ENCODE measurements around the gene ZFP64. TPM values are rescaled to one million over a fixed set of nuclear protein-coding genes. Genes with fewer than 3 reads are reported as not detected.

Gene ZFP64
- total and polyA plus RNA-seq, 2 donors (not counting 3 experiments of a cell fraction or from before 2014, with no cell fraction given): 31.7 to 35.4 TPM

GRCh38 chr20:52127309-52127708, 64.3 kb downstream of the ZFP64 start:
- POLR2A ChIA-PET: no interaction called here
- Histone ChIP-seq H3K4me3 (replicated peaks in 1 of 3; ENCODE audit: insufficient read depth in 1 of 3, low read depth in 1 of 3, low read length in 3 of 3) (no peak overlapping the region), H3K36me3 (ENCODE audit: control insufficient read depth in 2 of 2, extremely low read depth in 1 of 2, insufficient read depth in 2 of 2, low read length in 2 of 2) (no peaks in the 10 kb centered on the region), H3K9ac (replicated peaks; ENCODE audit: extremely low read depth, insufficient read depth, low read length) (no peak overlapping the region), H2AFZ (ENCODE audit: low read depth, low read length) (no peak overlapping the region), H3K79me2 (ENCODE audit: control insufficient read depth, insufficient read depth, low read length) (no peaks in the 10 kb centered on the region), H4K20me1 (replicated peaks; ENCODE audit: control insufficient read depth, extremely low read depth, insufficient read depth, low read length) (no peaks in the 10 kb centered on the region), H3K27ac (ENCODE audit: insufficient read depth, low read depth, low read length) (no peak overlapping the region), H3K4me1 (ENCODE audit: control insufficient read depth, extremely low read depth, insufficient read depth, low read length) (no peaks in the 10 kb centered on the region), H3K9me1 (replicated peaks; ENCODE audit: control insufficient read depth, extremely low read depth, insufficient read depth, low read length) (no peaks in the 10 kb centered on the region), H3K4me2 (ENCODE audit: insufficient read depth, low read length) (no peak overlapping the region), H3K27me3 (ENCODE audit: control insufficient read depth in 2 of 2, insufficient read depth in 2 of 2, low read length in 2 of 2) (no peaks in the 10 kb centered on the region), H3K9me3 (replicated peaks; ENCODE audit: control insufficient read depth, insufficient read depth, low read length) (no peaks in the 10 kb centered on the region)
- CTCF ChIA-PET: no interaction called here
- dilution Hi-C loops (cut with MboI; ENCODE audit: extremely low pct_ligation_motif_present, low sequenced_read_pairs) (no loop called here), intact Hi-C loops (cut with micrococcal nuclease) (no loop called here)
- no peak for DNase-seq (ENCODE audit: low read depth, low spot score)
- BruUV-seq (replicated peaks): no TSS peak
- no peak for FAIRE-seq
- TF ChIP-seq POLR2AphosphoS5 (IDR thresholded peaks at IDR 0.05; ENCODE audit: insufficient read depth, low read depth, low read length): no peak
- TF ChIP-seq JUN (IDR thresholded peaks at IDR 0.05; ENCODE audit: borderline replicate concordance, insufficient read depth, insufficient read length, low read depth): no peak
- no peak for TF ChIP-seq FOS (IDR thresholded peaks at IDR 0.05; ENCODE audit: borderline replicate concordance, insufficient read depth, low read length)
- TF ChIP-seq MYC (IDR thresholded peaks at IDR 0.05; ENCODE audit: low read depth, low read length): no peak
- no peak for TF ChIP-seq GATA2 (IDR thresholded peaks at IDR 0.05; ENCODE audit: insufficient read depth, insufficient read length, low read depth, low read length)

GRCh38 chr20:52124821-52125220, 66.8 kb downstream of the ZFP64 start:
- intact Hi-C loops (cut with micrococcal nuclease) (no loop called here), dilution Hi-C loops (cut with MboI; ENCODE audit: extremely low pct_ligation_motif_present, low sequenced_read_pairs) (no loop called here)
- Histone ChIP-seq H3K4me3 (replicated peaks in 1 of 3; ENCODE audit: insufficient read depth in 1 of 3, low read depth in 1 of 3, low read length in 3 of 3) (no peak overlapping the region), H3K36me3 (ENCODE audit: control insufficient read depth in 2 of 2, extremely low read depth in 1 of 2, insufficient read depth in 2 of 2, low read length in 2 of 2) (no peaks in the 10 kb centered on the region), H3K4me2 (ENCODE audit: insufficient read depth, low read length) (no peak overlapping the region), H3K9ac (replicated peaks; ENCODE audit: extremely low read depth, insufficient read depth, low read length) (no peak overlapping the region), H3K79me2 (ENCODE audit: control insufficient read depth, insufficient read depth, low read length) (no peaks in the 10 kb centered on the region), H3K4me1 (ENCODE audit: control insufficient read depth, extremely low read depth, insufficient read depth, low read length) (no peaks in the 10 kb centered on the region), H2AFZ (ENCODE audit: low read depth, low read length) (no peak overlapping the region), H3K27me3 (ENCODE audit: control insufficient read depth in 2 of 2, insufficient read depth in 2 of 2, low read length in 2 of 2) (no peaks in the 10 kb centered on the region), H3K9me1 (replicated peaks; ENCODE audit: control insufficient read depth, extremely low read depth, insufficient read depth, low read length) (no peaks in the 10 kb centered on the region), H3K27ac (ENCODE audit: insufficient read depth, low read depth, low read length) (no peak overlapping the region), H4K20me1 (replicated peaks; ENCODE audit: control insufficient read depth, extremely low read depth, insufficient read depth, low read length) (no peaks in the 10 kb centered on the region), H3K9me3 (replicated peaks; ENCODE audit: control insufficient read depth, insufficient read depth, low read length) (no peaks in the 10 kb centered on the region)
- TF ChIP-seq MYC (IDR thresholded peaks at IDR 0.05; ENCODE audit: low read depth, low read length) (no peak), EZH2 (IDR thresholded peaks at IDR 0.05; ENCODE audit: borderline replicate concordance, low read depth, low read length, severe bottlenecking) (no peak), POLR2AphosphoS5 (IDR thresholded peaks at IDR 0.05; ENCODE audit: insufficient read depth, low read depth, low read length) (no peak)
- no TSS peak for BruUV-seq (replicated peaks)
- CTCF ChIA-PET: interaction anchor here (0.9 to 1.6 kb wide), 3 partner anchors 26 to 1423 kb away, joined by 4 to 7 read pairs (median 4); no protein-coding TSS in a partner anchor
- no peak for FAIRE-seq
- no peak for DNase-seq (ENCODE audit: low read depth, low spot score)
- POLR2A ChIA-PET: no interaction called here
